Retinal pigment epithelial cell (primary cell): Measurements from ENCODE around the gene ANTXR2.
"Not testable (repeated sequence)": the region's sequence is repeated elsewhere in the genome, so short reads cannot be mapped to it uniquely, and the experiment has no call there.

Experiments
- DNase-seq: peaks from one replicate; pipeline ENCODE4 v3.0.0-alpha.2; 2010; ENCODE audit warnings: low read depth
- H3K4me3 ChIP-seq: 2 replicates; pipeline ENCODE4 v1.5.1; 2011; ENCODE audit warnings: mild to moderate bottlenecking, low read length, control low read depth, moderate library complexity
- CTCF ChIP-seq: conservative IDR thresholded peaks from 2 replicates; pipeline ENCODE4 v1.5.1; 2011; ENCODE audit warnings: low read depth, low read length, control low read depth, inconsistent platforms

The ANTXR2 gene

GRCh38 chr4:80072744-80073472, at the start of gene ANTXR2:
Gene ANTXR2 (minus strand): TSS chr4:80073229. CDS start chr4:80072560, 669 bp downstream.
- DNase-seq = no peak
- peak within 1 kb of the TSS; percentile 82 for H3K4me3 ChIP-seq
- no peak for TF ChIP-seq CTCF

GRCh38 chr4:80121815-80122214, 48.8 kb upstream of the ANTXR2 start:
- not testable (repeated sequence) for H3K4me3 ChIP-seq, DNase-seq

DNA sequence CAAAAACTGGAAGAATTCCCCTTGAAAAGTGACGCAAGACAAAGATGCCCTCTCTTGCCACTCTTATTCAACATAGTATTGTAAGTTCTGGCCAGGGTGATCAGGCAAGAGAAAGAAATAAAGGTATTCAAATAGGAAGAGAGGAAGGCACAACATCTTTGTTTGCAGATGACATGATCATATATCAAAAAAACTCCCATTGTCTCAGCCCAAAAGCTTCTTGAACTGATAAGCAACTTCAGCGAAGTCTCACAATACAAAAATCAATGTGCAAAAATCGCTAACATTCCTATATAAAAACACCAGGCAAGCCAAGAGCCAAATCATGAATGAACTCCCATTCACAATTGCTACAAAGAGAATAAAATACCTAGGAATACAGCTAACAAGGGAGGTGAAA, 46.6 kb upstream of the ANTXR2 start:
- not testable (repeated sequence) for H3K4me3 ChIP-seq

GRCh38 chr4:80116516-80116915, 43.5 kb upstream of the ANTXR2 start:
- no peak for DNase-seq
- TF ChIP-seq CTCF = no peak
- no peak overlapping the region for H3K4me3 ChIP-seq

More for the DNA sequence above, 46.6 kb upstream of the ANTXR2 start:
- DNase-seq = not testable (repeated sequence)

DNA sequence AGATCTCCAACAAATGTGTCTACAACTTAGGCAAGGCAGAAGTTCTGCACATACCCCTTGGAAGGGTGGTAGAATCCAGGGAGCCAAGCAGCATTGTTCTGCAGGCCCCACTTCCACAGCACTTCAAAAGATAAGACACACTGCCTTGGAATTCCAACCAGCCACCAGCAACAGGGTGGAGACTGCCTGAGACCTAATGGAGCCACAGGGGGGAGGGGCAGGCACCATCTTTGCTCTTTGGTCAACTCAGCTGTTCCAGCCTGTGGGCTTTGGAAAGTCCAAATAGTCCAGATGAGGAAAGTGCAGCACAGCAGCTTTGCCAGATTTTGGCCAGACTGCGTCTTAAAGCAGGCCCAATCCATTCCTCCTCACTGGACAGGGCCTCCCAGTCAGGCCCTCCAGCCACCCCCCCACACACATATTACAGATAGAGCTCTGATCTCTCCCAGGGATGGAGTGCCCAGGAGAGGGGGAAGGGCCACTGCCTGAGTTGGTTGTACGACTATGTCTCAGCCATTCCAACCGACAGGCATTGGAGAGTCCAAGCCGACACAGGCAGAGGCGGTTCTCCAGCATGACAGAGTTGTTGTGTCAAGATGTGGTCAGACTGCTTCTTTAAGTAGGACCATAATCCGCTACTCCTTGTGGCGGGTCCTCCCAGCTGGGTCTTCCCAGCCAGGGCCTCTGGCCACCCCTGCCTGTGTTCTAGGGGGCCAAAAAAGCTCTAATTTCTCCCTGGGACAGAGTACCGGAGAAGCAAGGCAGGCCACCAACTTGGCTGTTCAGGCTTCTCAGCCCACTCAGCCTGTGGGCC, 42.5 kb upstream of the ANTXR2 start:
- no peak for TF ChIP-seq CTCF
- no peak overlapping the region for H3K4me3 ChIP-seq
- no peak for DNase-seq

DNA sequence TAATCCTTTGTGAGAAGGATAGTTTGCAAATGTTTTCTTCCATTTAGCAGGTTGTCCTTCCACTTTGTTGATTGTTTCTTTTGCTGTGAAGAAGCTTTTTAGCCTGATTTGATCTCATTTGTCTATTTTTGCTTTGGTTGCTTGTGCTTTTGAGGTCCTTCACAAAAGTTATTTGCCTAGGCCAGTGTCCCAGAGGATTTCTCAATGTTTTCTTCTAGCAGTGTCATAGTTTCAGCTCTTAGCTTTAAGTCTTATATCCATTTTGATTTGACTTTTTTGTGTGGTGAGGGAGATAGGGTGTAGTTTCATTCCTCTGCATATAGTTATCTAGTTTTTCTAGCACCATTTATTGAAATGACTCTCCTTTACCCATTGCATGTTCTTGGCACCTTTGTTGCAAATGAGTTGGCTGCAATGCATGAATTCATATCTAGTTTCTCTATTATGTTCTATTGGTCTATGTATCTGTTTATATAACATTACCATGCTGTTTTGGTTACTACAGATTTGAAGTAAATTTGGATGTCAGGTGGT, 41.8 kb upstream of the ANTXR2 start:
- TF ChIP-seq CTCF = no peak
- DNase-seq = no peak
- no peak overlapping the region for H3K4me3 ChIP-seq

- H3K4me3 ChIP-seq = no peak overlapping the region
- no peak for DNase-seq
- no peak for TF ChIP-seq CTCF
These were observed 40.6 kb upstream of the ANTXR2 start for GRCh38 chr4:80113615-80114014.

DNA sequence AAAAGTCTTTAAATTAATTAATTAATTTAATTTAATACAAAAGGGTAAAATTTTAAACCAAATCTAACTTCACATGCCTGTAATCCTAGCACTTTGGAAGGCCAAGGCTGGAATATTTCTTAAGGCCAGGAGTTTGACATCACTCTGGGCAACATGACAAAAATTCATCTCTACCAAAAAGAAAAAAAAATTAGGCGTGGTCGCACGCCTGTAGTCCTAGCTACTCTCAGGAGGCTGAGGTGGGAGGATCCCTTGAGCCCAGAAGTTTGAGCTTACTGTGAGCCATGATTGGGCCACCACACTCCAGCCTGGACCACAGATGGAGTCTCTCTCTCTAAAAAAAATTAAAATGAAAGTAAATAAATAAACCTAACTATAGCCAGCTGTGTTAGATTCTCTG, 39.2 kb upstream of the ANTXR2 start:
- no peak for TF ChIP-seq CTCF
- no peak overlapping the region for H3K4me3 ChIP-seq
- no peak for DNase-seq
